ENCODE results near the gene ZMYM1.

Gene ZMYM1

DNA sequence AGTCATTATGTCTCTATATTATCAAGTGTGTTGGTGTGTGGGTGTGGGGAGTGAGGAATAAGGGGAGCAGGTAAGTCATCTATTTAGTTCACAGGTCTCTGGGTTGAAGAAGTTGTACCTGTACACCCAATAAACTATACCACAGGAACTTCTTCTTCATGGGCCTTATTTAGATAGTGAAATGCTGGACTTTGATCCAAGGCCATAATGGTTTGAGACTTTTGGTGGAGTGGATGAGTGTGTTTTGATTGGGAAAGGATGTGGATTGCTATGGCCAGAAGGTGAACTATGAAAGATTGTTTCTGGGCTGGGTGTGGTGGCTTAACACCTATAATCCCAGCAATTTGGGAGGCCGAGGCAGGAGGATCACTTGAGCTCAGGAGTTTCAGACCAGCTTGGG is 40.5 kb upstream of the ZMYM1 start:
- Histone ChIP-seq H3K4me2 (ENCODE audit: low read length) (no peak overlapping the region), H3K9me3 (ENCODE audit: insufficient read depth, low read length) (no peaks in the 10 kb centered on the region), H2AFZ (ENCODE audit: low read depth, low read length) (no peak overlapping the region), H4K20me1 (ENCODE audit: insufficient read depth, low read length) (no peaks in the 10 kb centered on the region), H3K9ac (ENCODE audit: low read length) (no peak overlapping the region), H3K36me3 (replicated peaks; ENCODE audit: low read depth, low read length) (no peaks in the 10 kb centered on the region), H3K4me3 (ENCODE audit: low read length) (no peak overlapping the region), H3K79me2 (ENCODE audit: low read length) (no peaks in the 10 kb centered on the region), H3K27ac (ENCODE audit: low read length) (no peak overlapping the region), H3K27me3 (ENCODE audit: low read depth, low read length) (no peaks in the 10 kb centered on the region), H3K4me1 (ENCODE audit: low read length) (no peaks in the 10 kb centered on the region)
- TF ChIP-seq, protein P1, sequence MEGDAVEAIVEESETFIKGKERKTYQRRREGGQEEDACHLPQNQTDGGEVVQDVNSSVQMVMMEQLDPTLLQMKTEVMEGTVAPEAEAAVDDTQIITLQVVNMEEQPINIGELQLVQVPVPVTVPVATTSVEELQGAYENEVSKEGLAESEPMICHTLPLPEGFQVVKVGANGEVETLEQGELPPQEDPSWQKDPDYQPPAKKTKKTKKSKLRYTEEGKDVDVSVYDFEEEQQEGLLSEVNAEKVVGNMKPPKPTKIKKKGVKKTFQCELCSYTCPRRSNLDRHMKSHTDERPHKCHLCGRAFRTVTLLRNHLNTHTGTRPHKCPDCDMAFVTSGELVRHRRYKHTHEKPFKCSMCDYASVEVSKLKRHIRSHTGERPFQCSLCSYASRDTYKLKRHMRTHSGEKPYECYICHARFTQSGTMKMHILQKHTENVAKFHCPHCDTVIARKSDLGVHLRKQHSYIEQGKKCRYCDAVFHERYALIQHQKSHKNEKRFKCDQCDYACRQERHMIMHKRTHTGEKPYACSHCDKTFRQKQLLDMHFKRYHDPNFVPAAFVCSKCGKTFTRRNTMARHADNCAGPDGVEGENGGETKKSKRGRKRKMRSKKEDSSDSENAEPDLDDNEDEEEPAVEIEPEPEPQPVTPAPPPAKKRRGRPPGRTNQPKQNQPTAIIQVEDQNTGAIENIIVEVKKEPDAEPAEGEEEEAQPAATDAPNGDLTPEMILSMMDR (IDR thresholded peaks at IDR 0.05; ENCODE audit: low read depth, low read length), result no peak
- no peak for TF ChIP-seq EZH2phosphoT487 (IDR thresholded peaks at IDR 0.05; ENCODE audit: low read depth)

DNA sequence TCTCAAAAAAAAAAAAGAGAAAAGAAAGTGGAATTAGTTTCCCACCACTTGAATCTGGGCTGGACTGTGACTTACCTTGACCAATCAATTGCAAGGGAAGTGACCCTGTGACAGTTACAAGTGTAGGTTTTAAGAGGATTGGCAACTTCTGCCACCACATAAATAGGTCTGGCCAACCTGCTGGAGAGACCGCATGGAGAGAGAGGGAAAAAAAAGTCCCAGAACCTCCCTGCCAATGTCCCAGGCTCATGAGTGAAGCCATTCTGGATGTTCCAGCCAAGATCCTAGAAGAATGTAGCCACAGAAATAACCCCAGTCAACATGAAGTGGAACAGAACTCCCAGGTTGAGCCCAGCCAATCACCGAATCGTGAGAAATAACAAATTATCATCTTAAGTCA is 35.7 kb upstream of the ZMYM1 start:
- Histone ChIP-seq H2AFZ (ENCODE audit: low read depth, low read length) (no peak overlapping the region), H3K4me2 (ENCODE audit: low read length) (no peak overlapping the region), H3K27me3 (ENCODE audit: low read depth, low read length) (no peaks in the 10 kb centered on the region), H3K9ac (ENCODE audit: low read length) (no peak overlapping the region), H4K20me1 (ENCODE audit: insufficient read depth, low read length) (no peaks in the 10 kb centered on the region), H3K79me2 (ENCODE audit: low read length) (no peaks in the 10 kb centered on the region), H3K36me3 (replicated peaks; ENCODE audit: low read depth, low read length) (no peaks in the 10 kb centered on the region), H3K27ac (ENCODE audit: low read length) (no peak overlapping the region), H3K4me3 (ENCODE audit: low read length) (no peak overlapping the region), H3K4me1 (ENCODE audit: low read length) (peaks cover 7% of the 10 kb centered on the region), H3K9me3 (ENCODE audit: insufficient read depth, low read length) (no peaks in the 10 kb centered on the region)
- TF ChIP-seq, protein P1 (IDR thresholded peaks at IDR 0.05; ENCODE audit: low read depth, low read length), result no peak
- no peak for TF ChIP-seq EZH2phosphoT487 (IDR thresholded peaks at IDR 0.05; ENCODE audit: low read depth)

DNA sequence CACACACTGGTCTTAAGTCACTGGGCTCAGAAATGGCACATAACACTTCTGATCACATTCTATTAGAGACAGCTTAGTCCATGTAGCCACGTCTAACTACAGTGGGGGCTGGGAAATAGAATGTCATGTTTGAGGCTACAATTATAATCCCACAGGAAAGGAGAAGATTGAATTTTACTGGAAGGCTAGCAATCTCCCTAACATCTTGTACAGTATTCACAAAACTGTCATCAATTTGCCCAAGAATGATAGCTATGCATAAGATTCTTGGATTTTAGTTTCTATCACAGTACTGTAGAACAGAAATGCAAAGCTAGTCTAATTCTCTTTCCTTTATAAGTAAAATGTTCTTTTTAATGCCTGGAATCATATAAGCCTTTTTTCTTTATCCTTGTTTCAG is 34.8 kb upstream of the ZMYM1 start:
- Histone ChIP-seq H3K79me2 (ENCODE audit: low read length) (no peaks in the 10 kb centered on the region), H3K4me3 (ENCODE audit: low read length) (no peak overlapping the region), H3K4me2 (ENCODE audit: low read length) (no peak overlapping the region), H4K20me1 (ENCODE audit: insufficient read depth, low read length) (no peaks in the 10 kb centered on the region), H3K27me3 (ENCODE audit: low read depth, low read length) (no peaks in the 10 kb centered on the region), H3K9ac (ENCODE audit: low read length) (no peak overlapping the region), H3K36me3 (replicated peaks; ENCODE audit: low read depth, low read length) (no peaks in the 10 kb centered on the region), H3K9me3 (ENCODE audit: insufficient read depth, low read length) (no peaks in the 10 kb centered on the region), H2AFZ (ENCODE audit: low read depth, low read length) (no peak overlapping the region), H3K27ac (ENCODE audit: low read length) (no peak overlapping the region), H3K4me1 (ENCODE audit: low read length) (peaks cover 7% of the 10 kb centered on the region)
- no peak for TF ChIP-seq EZH2phosphoT487 (IDR thresholded peaks at IDR 0.05; ENCODE audit: low read depth)
- TF ChIP-seq, protein P1 (IDR thresholded peaks at IDR 0.05; ENCODE audit: low read depth, low read length), result no peak

DNA sequence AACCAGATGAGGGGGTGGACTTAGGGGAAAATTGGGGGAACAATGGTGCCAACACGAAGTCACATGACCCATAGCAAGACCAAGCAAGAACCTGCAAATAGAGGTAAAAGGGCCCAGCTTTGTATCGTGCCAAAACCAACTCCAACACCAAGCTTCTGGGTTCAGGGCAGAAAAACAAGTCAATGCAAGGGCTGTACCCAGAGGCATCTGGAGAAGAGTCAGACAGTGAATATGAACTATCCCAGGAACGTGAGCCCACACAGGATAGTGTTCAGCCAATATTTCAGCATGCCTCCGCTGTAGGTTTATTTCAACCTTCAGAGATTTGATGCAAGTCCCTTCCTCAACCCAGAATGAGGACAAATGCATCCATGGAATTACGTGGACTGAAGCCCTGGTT is 32.5 kb upstream of the ZMYM1 start:
- Histone ChIP-seq H3K27ac (ENCODE audit: low read length) (no peak overlapping the region), H4K20me1 (ENCODE audit: insufficient read depth, low read length) (no peaks in the 10 kb centered on the region), H3K79me2 (ENCODE audit: low read length) (no peaks in the 10 kb centered on the region), H2AFZ (ENCODE audit: low read depth, low read length) (no peak overlapping the region), H3K4me1 (ENCODE audit: low read length) (peaks cover 7% of the 10 kb centered on the region), H3K4me2 (ENCODE audit: low read length) (no peak overlapping the region), H3K9me3 (ENCODE audit: insufficient read depth, low read length) (no peaks in the 10 kb centered on the region), H3K9ac (ENCODE audit: low read length) (no peak overlapping the region), H3K27me3 (ENCODE audit: low read depth, low read length) (no peaks in the 10 kb centered on the region), H3K4me3 (ENCODE audit: low read length) (no peak overlapping the region), H3K36me3 (replicated peaks; ENCODE audit: low read depth, low read length) (no peaks in the 10 kb centered on the region)
- TF ChIP-seq EZH2phosphoT487 (IDR thresholded peaks at IDR 0.05; ENCODE audit: low read depth), result no peak
- TF ChIP-seq, protein P1 (IDR thresholded peaks at IDR 0.05; ENCODE audit: low read depth, low read length), result no peak

Data from OCI-LY3 (cell line).